ENCODE data around the gene UGP2.

DNA sequence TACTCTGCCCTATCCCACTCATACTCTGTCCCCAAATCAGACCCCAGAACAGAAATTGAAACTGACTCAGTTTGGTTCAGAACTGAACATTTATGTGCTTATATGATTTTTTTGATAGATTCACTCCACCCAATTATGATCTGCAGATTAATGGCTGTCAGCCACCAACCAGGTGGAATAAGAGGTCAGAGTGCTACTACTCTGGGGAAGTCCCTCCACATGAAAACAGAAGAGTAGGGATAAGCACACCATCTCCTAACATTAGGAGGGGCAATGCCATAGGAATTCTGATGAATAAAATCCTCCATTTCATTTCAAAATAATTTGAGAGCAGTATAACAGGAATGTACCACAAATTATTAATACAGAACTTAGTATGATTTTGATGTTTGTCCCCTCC, 36.3 kb upstream of the UGP2 start:
- TF ChIP-seq, protein P1, sequence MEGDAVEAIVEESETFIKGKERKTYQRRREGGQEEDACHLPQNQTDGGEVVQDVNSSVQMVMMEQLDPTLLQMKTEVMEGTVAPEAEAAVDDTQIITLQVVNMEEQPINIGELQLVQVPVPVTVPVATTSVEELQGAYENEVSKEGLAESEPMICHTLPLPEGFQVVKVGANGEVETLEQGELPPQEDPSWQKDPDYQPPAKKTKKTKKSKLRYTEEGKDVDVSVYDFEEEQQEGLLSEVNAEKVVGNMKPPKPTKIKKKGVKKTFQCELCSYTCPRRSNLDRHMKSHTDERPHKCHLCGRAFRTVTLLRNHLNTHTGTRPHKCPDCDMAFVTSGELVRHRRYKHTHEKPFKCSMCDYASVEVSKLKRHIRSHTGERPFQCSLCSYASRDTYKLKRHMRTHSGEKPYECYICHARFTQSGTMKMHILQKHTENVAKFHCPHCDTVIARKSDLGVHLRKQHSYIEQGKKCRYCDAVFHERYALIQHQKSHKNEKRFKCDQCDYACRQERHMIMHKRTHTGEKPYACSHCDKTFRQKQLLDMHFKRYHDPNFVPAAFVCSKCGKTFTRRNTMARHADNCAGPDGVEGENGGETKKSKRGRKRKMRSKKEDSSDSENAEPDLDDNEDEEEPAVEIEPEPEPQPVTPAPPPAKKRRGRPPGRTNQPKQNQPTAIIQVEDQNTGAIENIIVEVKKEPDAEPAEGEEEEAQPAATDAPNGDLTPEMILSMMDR (IDR thresholded peaks at IDR 0.05; ENCODE audit: insufficient read depth, low read length) = no peak
- TF ChIP-seq POLR2AphosphoS5 (IDR thresholded peaks at IDR 0.05; ENCODE audit: low read depth) (no peak), SPI1 (IDR thresholded peaks at IDR 0.05; ENCODE audit: borderline replicate concordance, low read depth) (no peak)

All from HL-60 (cell line).